HG02885 (cell line): ENCODE results near the gene PPP1CC.

Source experiments
- ATAC-seq: cut with Tn5 transposase; IDR thresholded peaks from one replicate; pipeline ENCODE4 v1.9.1; 2021; ENCODE audit warnings: mild to moderate bottlenecking; ENCODE audit not compliant: unreplicated experiment, poor library complexity

Gene PPP1CC

DNA sequence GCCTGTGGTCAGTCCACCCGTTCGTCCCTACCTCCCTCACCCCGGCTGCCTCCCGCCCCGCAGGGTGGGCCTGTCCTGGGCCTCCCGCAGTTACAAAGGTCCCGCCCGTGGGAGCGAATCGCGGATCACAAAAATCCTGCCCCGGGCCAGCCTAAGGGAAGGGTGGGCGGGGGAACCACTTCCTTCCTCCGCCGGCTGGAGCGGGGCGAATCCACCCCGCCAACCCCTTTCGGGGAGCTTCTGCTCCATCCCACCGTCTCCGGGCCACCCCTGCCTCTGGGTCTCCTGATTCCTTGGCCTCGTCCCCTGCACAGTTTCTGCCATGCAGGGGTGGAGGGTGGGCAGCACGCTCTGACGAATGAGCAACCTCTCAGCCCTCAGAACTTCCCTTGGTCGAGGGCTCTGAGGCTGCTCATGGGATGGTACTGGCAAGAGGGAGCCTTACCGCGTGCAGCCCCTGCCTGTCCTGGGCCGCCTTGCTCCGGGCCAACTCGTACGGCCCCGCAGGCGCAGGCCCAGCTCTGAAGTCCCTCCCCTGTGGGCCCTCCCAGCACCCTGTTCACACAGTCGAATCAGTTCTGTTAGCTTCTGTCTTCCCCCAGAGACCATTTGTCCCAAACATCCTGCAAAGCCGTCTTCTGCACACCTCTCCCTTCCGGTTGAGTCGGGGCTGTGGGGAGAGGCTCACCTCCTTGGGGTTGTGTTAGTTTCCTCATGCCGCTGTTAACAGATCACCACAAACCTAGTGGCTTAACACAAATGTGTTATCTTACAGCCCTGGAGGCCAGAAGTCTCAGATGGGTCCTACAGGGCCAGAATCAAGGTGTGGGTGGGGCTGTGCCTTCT lies 53.2 kb downstream of the PPP1CC start:
- peak; percentile 58 for ATAC-seq

GRCh38 chr12:110688446-110689280 lies 54.0 kb downstream of the PPP1CC start, which contains the start of gene HVCN1:
HVCN1 (minus strand) TSS chr12:110689115; CDS start chr12:110683245, 5,870 bp downstream.
- peak; percentile 37 for ATAC-seq

- no peak for ATAC-seq
Measured at GRCh38 chr12:110687396-110688169, 55.1 kb downstream of the PPP1CC start.

DNA sequence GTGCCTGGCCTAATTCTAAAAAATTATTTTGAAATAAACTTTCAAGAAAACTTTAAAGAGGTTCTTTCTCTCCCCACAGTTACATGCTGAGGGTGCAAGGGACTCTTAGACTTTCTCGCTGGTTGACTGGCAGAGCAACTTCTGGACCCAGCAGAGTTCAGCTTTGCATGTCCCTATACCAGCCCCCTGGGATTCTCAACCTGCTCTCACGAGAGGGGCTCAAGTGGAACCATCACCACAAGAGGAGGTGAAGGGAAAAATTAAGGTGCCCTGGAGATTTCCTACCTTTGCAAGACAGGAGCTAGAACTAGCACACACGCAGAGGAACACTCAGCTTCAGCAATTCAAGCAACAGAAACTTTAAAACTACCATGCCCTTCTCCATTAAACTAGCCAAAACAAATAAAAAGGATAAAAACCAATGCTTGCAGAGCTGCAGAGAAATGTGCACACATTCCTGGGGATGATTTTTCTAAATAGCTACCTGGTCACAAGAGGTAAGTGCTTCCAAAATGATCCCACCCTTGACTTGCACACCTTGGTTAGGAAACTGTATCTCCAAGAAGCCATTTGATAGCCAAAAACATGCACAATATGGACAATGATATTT lies 56.3 kb downstream of the PPP1CC start:
- ATAC-seq, result no peak

GRCh38 chr12:110684312-110684836 lies 58.3 kb downstream of the PPP1CC start:
- no peak for ATAC-seq

GRCh38 chr12:110683888-110684287 lies 58.8 kb downstream of the PPP1CC start:
- no peak for ATAC-seq

- ATAC-seq, result no peak
Measured at GRCh38 chr12:110680032-110680431, 62.7 kb downstream of the PPP1CC start.

DNA sequence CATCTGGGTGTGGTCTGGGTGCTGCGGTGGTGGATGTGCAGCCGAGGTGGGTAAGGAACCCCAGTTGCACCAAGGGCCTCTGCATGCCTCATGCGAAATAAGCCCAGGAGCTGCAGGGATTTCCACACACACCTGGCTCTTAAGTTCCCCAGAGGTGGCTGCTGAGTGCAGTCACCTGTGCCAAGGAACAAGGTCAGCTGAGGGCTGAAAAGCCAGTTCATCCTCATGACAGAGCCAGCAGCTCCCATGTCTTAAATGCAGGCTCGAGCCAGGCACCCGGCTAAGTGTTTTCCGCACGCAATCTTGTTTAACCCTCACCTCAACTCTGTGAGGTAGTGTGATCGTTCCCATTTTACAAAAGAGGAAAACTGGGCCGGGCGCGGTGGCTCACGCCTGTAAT lies 63.5 kb downstream of the PPP1CC start:
- ATAC-seq, result no peak

GRCh38 chr12:110677982-110678381 lies 64.7 kb downstream of the PPP1CC start:
- no peak for ATAC-seq

DNA sequence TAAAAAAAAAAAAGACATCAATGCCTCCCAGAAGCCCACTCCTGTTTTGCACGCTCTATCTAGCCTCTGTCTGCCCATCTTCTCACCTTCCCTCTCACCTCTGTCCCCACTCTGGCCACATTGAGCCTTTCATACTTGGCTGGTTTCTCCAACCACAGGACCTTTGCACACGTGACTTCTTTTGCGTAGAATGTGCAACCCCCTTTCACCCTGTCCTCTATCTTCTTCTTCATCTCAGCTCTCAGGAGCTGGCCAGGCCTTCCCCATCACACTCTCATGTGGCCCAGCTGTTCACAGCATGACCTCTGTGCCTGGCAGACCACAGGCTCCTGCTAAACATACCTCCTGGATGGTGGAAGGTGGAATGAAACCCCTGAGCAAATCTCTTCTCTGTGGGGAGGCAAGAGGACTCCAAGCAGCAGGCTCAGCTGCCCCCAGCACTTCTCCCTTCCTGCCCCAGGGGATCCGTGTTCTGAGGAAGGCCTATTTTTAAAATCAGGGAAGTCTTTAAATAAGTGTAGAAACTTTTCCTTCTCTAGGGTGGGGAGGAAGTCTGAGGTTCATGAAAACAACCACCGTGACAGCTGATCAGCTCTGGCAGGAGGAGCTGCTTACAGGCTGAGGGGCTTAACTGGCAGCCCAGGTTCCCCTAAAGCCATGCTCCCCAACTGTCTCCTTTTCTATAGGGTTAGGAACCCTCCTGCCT lies 65.3 kb downstream of the PPP1CC start:
- peak; percentile 70 for ATAC-seq

DNA sequence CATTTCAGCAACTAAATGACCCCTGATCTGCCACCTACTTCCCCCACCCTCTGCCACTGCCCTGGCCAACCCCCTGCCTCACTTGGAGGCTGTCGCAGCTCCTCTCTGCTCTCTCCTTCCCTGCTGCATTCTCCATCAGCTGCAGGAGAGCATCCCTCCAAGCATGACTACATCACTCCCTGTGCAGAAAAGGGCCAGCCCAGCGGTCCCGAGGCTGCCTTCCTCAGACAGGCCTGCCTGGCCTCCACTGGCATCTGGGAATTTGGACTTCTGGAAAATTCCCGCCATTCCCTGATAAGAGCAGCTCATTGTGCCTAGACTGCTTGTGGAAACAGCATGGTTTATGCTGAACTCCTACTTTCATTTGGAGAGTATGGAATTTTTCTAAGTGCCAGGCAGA lies 66.5 kb downstream of the PPP1CC start:
- ATAC-seq, result no peak

DNA sequence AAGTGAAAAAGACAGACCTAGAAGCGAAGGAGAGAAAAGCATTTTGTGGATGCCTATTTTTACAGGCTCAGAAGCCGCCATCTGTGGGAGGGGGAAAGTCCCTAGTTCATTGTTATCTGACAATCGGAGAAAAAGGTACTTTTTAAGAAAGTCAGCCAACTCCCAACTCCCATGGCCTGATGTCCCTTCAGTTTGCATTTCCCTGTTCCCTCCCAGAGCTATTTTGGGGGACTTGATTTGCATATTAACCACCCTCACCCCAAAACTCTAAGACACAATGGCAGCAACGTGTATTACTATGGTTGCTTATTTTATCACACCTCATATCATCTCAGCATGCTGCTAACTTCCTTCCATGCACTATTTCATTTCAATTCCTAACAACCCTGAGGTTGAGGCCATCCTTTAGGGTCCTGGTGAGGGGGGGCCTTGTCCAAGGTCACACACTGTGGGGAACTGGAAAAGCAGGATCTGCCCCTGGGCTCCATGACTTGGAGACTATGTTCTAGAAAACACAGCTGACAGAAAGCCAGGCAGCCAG lies 72.5 kb downstream of the PPP1CC start:
- peak; percentile 70 for ATAC-seq
